WTC11 (cell line): ENCODE measurements around the gene COA1. TPM values are rescaled to one million over a fixed set of nuclear protein-coding genes. Genes with fewer than 3 reads are reported as not detected.

Experiments used
- ATAC-seq: fragments of 200-7000 bp; cut with Tn5 transposase; 2 replicates; pipeline ENCODE4 v1.10.0; 2021; ENCODE audit warnings: mild to moderate bottlenecking, moderate library complexity
- CTCF ChIA-PET: fragments of 300-600 bp; sonication (Branson Sonifier 250); formaldehyde crosslinking; loops from one replicate; lab custom pipeline; 2021; ENCODE audit warnings: antibody characterized with exemption; lab: Charles Lee
- POLR2A ChIA-PET: fragments of 350-600 bp; sonication (Branson Sonifier 250); formaldehyde crosslinking; loops from one replicate; lab custom pipeline; 2021; ENCODE audit warnings: antibody characterized with exemption; lab: Charles Lee
- DNase-seq: peaks from one replicate; pipeline ENCODE4 v3.0.0; 2021; ENCODE audit warnings: low spot score
- H3K27ac Mint-ChIP-seq: 2 replicates; pipeline ENCODE4 v1.8.0; 2021; ENCODE audit warnings: mixed read lengths
- H3K27me3 Mint-ChIP-seq: 2 replicates; pipeline ENCODE4 v1.8.0; 2021; ENCODE audit warnings: low read depth, mild to moderate bottlenecking, moderate library complexity, mixed read lengths
- H3K36me3 Mint-ChIP-seq: 2 replicates; pipeline ENCODE4 v1.8.0; 2021; ENCODE audit warnings: mixed read lengths
- H3K4me1 Mint-ChIP-seq: 2 replicates; pipeline ENCODE4 v1.8.0; 2022; ENCODE audit warnings: mixed read lengths
- H3K4me3 Mint-ChIP-seq: 2 replicates; pipeline ENCODE4 v1.8.0; 2021; ENCODE audit warnings: mild to moderate bottlenecking, moderate library complexity, mixed read lengths
- H3K9me3 Mint-ChIP-seq: 2 replicates; pipeline ENCODE4 v1.8.0; 2021; ENCODE audit warnings: mixed read lengths
- CREB1 ChIP-seq: sonication (generic); formaldehyde crosslinking; IDR thresholded peaks from 2 replicates; pipeline ENCODE4 v1.8.0; 2023; ENCODE audit warnings: mild to moderate bottlenecking, missing genetic modification reagents
- ELF4 ChIP-seq: sonication (generic); formaldehyde crosslinking; IDR thresholded peaks from 2 replicates; pipeline ENCODE4 v1.8.1; 2022; ENCODE audit warnings: low read depth, mild to moderate bottlenecking, moderate library complexity, missing genetic modification reagents
- GRHL2 ChIP-seq: fragments of 250-450 bp; sonication (Bioruptor Pico); IDR thresholded peaks from 2 replicates; pipeline ENCODE4 v1.8.0; 2022; ENCODE audit warnings: mild to moderate bottlenecking, moderate library complexity; ENCODE audit not compliant: insufficient replicate concordance, severe bottlenecking
- HMGA2 ChIP-seq: fragments of 250-450 bp; sonication (Bioruptor Pico); IDR thresholded peaks from 2 replicates; pipeline ENCODE4 v1.4.0; 2021; ENCODE audit warnings: mild to moderate bottlenecking, moderate library complexity
- JUN ChIP-seq: sonication (generic); formaldehyde crosslinking; IDR thresholded peaks from 2 replicates; pipeline ENCODE4 v1.8.0; 2023; ENCODE audit warnings: mild to moderate bottlenecking, missing genetic modification reagents
- NR1H2 ChIP-seq: sonication (generic); formaldehyde crosslinking; IDR thresholded peaks from 2 replicates; pipeline ENCODE4 v1.9.0; 2021; ENCODE audit warnings: mild to moderate bottlenecking, moderate library complexity, missing genetic modification reagents
- NR3C1 ChIP-seq: sonication (generic); formaldehyde crosslinking; conservative IDR thresholded peaks from 2 replicates; pipeline ENCODE4 v1.8.1; 2023; ENCODE audit warnings: low read depth, mild to moderate bottlenecking, missing genetic modification reagents
- PRRX2 ChIP-seq: fragments of 250-450 bp; sonication (Bioruptor Pico); IDR thresholded peaks from 2 replicates; pipeline ENCODE4 v1.8.0; 2021; ENCODE audit warnings: mild to moderate bottlenecking
- TCF7 ChIP-seq: sonication (generic); formaldehyde crosslinking; IDR thresholded peaks from 2 replicates; pipeline ENCODE4 v1.8.0; 2022; ENCODE audit warnings: mild to moderate bottlenecking, low read depth, missing genetic modification reagents, moderate library complexity
- TEAD1 ChIP-seq: sonication (generic); formaldehyde crosslinking; IDR thresholded peaks from 2 replicates; pipeline ENCODE4 v1.8.0; 2022; ENCODE audit warnings: mild to moderate bottlenecking, missing genetic modification reagents
- TP53 ChIP-seq: sonication (generic); formaldehyde crosslinking; IDR thresholded peaks from 2 replicates; pipeline ENCODE4 v1.8.1; 2023; ENCODE audit warnings: mild to moderate bottlenecking, missing genetic modification reagents
- ZBTB43 ChIP-seq: sonication (generic); formaldehyde crosslinking; IDR thresholded peaks from 2 replicates; pipeline ENCODE4 v1.8.1; 2023; ENCODE audit warnings: mild to moderate bottlenecking, missing genetic modification reagents
- ZNF121 ChIP-seq: sonication (generic); formaldehyde crosslinking; IDR thresholded peaks from 2 replicates; pipeline ENCODE4 v1.8.0; 2023; ENCODE audit warnings: missing genetic modification reagents
- ZNF232 ChIP-seq: sonication (generic); formaldehyde crosslinking; IDR thresholded peaks from 2 replicates; pipeline ENCODE4 v1.8.0; 2022; ENCODE audit warnings: mild to moderate bottlenecking, missing genetic modification reagents
- ZNF532 ChIP-seq: fragments of 250-450 bp; sonication (Bioruptor Pico); IDR thresholded peaks from 2 replicates; pipeline ENCODE4 v1.9.0; 2021; ENCODE audit warnings: mild to moderate bottlenecking, borderline replicate concordance
- ZNF671 ChIP-seq: fragments of 250-450 bp; sonication (Bioruptor Pico); IDR thresholded peaks from 2 replicates; pipeline ENCODE4 v1.8.0; 2021; ENCODE audit warnings: mild to moderate bottlenecking
- ZSCAN18 ChIP-seq: fragments of 250-450 bp; sonication (Bioruptor Pico); IDR thresholded peaks from 2 replicates; pipeline ENCODE4 v2.1.2; 2022; ENCODE audit warnings: mild to moderate bottlenecking, moderate library complexity
- total RNA-seq: library from RNA; stranded (reverse); gene quantifications from 3 replicates; pipeline ENCODE4 v1.2.3, GENCODE V29; 2021
- TF ChIP-seq, protein P1 (sequence below): sonication (generic); formaldehyde crosslinking; IDR thresholded peaks from 2 replicates; pipeline ENCODE4 v1.8.0; 2023; ENCODE audit warnings: mild to moderate bottlenecking, missing genetic modification reagents
- TF ChIP-seq, protein P2 (sequence below): sonication (generic); formaldehyde crosslinking; IDR thresholded peaks from 2 replicates; pipeline ENCODE4 v1.8.0; 2023; ENCODE audit warnings: missing genetic modification reagents, mild to moderate bottlenecking, borderline replicate concordance
- TF ChIP-seq, protein P3 (sequence below): fragments of 250-450 bp; sonication (Bioruptor Pico); IDR thresholded peaks from 2 replicates; pipeline ENCODE4 v1.9.0; 2021; ENCODE audit warnings: moderate library complexity, mild to moderate bottlenecking, inconsistent platforms, borderline replicate concordance
- TF ChIP-seq, protein P4 (sequence below): sonication (generic); formaldehyde crosslinking; IDR thresholded peaks from 2 replicates; pipeline ENCODE4 v1.8.0; 2022; ENCODE audit warnings: mild to moderate bottlenecking, missing genetic modification reagents

COA1 gene
- total RNA-seq, 1 experiment from 2014 or later, result 132 TPM

DNA sequence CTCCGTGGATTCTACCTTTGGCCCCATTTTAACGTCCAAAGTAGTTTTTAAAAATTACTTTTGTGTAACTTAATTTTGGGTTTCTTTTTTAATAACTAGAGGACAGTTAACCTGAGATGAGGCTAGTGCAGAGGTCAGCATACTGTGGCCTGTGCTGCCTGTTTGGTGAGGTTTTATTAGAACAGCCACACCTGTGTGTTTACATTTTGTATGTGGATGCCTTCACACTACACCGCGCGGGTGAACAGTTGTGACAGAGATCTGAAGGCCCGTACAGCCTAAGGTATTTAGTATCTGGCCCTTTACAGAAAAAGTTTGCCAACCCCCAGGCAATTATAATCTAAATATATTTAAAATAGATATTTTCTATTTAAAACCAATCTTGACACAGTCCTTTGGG is 99.5 kb downstream of the COA1 start (continued):
- TF ChIP-seq PRRX2 (no peak), TEAD1 (CRISPR knock-in tag) (no peak), NR1H2 (CRISPR knock-in tag) (no peak), ZNF671 (CRISPR knock-in tag) (no peak)
- TF ChIP-seq, protein P1, sequence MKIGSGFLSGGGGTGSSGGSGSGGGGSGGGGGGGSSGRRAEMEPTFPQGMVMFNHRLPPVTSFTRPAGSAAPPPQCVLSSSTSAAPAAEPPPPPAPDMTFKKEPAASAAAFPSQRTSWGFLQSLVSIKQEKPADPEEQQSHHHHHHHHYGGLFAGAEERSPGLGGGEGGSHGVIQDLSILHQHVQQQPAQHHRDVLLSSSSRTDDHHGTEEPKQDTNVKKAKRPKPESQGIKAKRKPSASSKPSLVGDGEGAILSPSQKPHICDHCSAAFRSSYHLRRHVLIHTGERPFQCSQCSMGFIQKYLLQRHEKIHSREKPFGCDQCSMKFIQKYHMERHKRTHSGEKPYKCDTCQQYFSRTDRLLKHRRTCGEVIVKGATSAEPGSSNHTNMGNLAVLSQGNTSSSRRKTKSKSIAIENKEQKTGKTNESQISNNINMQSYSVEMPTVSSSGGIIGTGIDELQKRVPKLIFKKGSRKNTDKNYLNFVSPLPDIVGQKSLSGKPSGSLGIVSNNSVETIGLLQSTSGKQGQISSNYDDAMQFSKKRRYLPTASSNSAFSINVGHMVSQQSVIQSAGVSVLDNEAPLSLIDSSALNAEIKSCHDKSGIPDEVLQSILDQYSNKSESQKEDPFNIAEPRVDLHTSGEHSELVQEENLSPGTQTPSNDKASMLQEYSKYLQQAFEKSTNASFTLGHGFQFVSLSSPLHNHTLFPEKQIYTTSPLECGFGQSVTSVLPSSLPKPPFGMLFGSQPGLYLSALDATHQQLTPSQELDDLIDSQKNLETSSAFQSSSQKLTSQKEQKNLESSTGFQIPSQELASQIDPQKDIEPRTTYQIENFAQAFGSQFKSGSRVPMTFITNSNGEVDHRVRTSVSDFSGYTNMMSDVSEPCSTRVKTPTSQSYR (CRISPR knock-in tag), result no peak

DNA sequence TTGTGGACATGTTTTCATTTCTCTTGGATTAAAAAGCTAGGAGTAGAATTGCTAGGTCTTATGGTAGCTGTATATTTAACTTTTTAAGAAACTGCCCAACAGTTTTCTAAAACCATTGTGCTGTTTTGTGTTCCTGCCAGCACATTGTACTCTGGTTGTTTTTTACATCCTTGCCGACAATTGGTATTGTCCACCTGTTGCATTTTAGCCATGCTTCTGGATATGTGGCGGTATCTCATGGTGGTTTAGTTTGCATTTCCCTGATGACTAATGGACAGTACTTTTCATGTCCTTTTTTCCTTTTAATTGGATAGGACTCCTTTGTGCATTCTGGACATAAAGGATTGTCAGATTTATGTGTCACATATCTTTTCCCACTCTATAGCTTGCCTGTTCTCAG is 100.9 kb downstream of the COA1 start:
- Mint-ChIP-seq H3K27me3 (no peaks in the 10 kb centered on the region), H3K9me3 (no peaks in the 10 kb centered on the region), H3K27ac (no peak overlapping the region), H3K4me3 (no peak overlapping the region), H3K4me1 (peaks cover 9% of the 10 kb centered on the region), H3K36me3 (peaks cover 60% of the 10 kb centered on the region)
- CTCF ChIA-PET, result interaction anchor here (1.4 kb wide), 1 partner anchor 46 kb away, joined by 7 read pairs; the partner anchor contains the start of gene STK17A
- ATAC-seq (no peak), DNase-seq (no peak)
- POLR2A ChIA-PET, result interaction anchor here (1.0 kb wide), 1 partner anchor 46 kb away, joined by 3 read pairs; the partner anchor contains the start of gene STK17A
- TF ChIP-seq JUN (CRISPR knock-in tag) (no peak), ZSCAN18 (CRISPR knock-in tag) (no peak), TCF7 (CRISPR knock-in tag) (no peak), ZBTB43 (CRISPR knock-in tag) (no peak), ZNF121 (CRISPR knock-in tag) (no peak), TP53 (CRISPR knock-in tag) (no peak), PRRX2 (no peak), GRHL2 (no peak), ZNF232 (CRISPR knock-in tag) (no peak), HMGA2 (CRISPR knock-in tag) (no peak), ELF4 (CRISPR knock-in tag) (no peak), NR3C1 (CRISPR knock-in tag) (no peak), CREB1 (CRISPR knock-in tag) (no peak), ZNF532 (CRISPR knock-in tag) (no peak)
- TF ChIP-seq, protein P2, sequence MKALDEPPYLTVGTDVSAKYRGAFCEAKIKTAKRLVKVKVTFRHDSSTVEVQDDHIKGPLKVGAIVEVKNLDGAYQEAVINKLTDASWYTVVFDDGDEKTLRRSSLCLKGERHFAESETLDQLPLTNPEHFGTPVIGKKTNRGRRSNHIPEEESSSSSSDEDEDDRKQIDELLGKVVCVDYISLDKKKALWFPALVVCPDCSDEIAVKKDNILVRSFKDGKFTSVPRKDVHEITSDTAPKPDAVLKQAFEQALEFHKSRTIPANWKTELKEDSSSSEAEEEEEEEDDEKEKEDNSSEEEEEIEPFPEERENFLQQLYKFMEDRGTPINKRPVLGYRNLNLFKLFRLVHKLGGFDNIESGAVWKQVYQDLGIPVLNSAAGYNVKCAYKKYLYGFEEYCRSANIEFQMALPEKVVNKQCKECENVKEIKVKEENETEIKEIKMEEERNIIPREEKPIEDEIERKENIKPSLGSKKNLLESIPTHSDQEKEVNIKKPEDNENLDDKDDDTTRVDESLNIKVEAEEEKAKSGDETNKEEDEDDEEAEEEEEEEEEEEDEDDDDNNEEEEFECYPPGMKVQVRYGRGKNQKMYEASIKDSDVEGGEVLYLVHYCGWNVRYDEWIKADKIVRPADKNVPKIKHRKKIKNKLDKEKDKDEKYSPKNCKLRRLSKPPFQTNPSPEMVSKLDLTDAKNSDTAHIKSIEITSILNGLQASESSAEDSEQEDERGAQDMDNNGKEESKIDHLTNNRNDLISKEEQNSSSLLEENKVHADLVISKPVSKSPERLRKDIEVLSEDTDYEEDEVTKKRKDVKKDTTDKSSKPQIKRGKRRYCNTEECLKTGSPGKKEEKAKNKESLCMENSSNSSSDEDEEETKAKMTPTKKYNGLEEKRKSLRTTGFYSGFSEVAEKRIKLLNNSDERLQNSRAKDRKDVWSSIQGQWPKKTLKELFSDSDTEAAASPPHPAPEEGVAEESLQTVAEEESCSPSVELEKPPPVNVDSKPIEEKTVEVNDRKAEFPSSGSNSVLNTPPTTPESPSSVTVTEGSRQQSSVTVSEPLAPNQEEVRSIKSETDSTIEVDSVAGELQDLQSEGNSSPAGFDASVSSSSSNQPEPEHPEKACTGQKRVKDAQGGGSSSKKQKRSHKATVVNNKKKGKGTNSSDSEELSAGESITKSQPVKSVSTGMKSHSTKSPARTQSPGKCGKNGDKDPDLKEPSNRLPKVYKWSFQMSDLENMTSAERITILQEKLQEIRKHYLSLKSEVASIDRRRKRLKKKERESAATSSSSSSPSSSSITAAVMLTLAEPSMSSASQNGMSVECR (CRISPR knock-in tag), result no peak
- TF ChIP-seq, protein P3, sequence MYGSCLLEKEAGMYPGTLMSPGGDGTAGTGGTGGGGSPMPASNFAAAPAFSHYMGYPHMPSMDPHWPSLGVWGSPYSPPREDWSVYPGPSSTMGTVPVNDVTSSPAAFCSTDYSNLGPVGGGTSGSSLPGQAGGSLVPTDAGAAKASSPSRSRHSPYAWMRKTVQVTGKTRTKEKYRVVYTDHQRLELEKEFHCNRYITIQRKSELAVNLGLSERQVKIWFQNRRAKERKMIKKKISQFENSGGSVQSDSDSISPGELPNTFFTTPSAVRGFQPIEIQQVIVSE (CRISPR knock-in tag), result no peak
- TF ChIP-seq, protein P4, sequence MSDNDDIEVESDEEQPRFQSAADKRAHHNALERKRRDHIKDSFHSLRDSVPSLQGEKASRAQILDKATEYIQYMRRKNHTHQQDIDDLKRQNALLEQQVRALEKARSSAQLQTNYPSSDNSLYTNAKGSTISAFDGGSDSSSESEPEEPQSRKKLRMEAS, result no peak
